Measurements from ENCODE around the gene CCKAR. TPM values are rescaled to one million over a fixed set of nuclear protein-coding genes. Genes with fewer than 3 reads are reported as not detected.

The CCKAR gene, protein sequence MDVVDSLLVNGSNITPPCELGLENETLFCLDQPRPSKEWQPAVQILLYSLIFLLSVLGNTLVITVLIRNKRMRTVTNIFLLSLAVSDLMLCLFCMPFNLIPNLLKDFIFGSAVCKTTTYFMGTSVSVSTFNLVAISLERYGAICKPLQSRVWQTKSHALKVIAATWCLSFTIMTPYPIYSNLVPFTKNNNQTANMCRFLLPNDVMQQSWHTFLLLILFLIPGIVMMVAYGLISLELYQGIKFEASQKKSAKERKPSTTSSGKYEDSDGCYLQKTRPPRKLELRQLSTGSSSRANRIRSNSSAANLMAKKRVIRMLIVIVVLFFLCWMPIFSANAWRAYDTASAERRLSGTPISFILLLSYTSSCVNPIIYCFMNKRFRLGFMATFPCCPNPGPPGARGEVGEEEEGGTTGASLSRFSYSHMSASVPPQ
- 1 to 10 TPM in 1 of 2 donors, not detected in 1; 1.2 TPM for total RNA-seq

GRCh38 chr4:26490111-26490959 is at the start of gene CCKAR:
Gene CCKAR, minus strand, starts transcription at chr4:26490484. Its CDS starts 217 bp downstream, at chr4:26490267.
- no peak within 1 kb of the TSS for H3K4me3 ChIP-seq
- H3K4me1 ChIP-seq (ENCODE audit: control insufficient read depth in 1 of 2, low read depth in 2 of 2): no peaks in the 10 kb centered on the region
- no peak within 1 kb of the TSS for H3K27ac ChIP-seq
- DNase-seq (ENCODE audit: low spot score) (no peak), ATAC-seq (ENCODE audit: insufficient number of reproducible peaks, low FRiP score, low read depth) (no peak)
- no peaks in the 10 kb centered on the region for H3K27me3 ChIP-seq (replicated peaks; ENCODE audit: insufficient read depth)
- TF ChIP-seq, protein P1, sequence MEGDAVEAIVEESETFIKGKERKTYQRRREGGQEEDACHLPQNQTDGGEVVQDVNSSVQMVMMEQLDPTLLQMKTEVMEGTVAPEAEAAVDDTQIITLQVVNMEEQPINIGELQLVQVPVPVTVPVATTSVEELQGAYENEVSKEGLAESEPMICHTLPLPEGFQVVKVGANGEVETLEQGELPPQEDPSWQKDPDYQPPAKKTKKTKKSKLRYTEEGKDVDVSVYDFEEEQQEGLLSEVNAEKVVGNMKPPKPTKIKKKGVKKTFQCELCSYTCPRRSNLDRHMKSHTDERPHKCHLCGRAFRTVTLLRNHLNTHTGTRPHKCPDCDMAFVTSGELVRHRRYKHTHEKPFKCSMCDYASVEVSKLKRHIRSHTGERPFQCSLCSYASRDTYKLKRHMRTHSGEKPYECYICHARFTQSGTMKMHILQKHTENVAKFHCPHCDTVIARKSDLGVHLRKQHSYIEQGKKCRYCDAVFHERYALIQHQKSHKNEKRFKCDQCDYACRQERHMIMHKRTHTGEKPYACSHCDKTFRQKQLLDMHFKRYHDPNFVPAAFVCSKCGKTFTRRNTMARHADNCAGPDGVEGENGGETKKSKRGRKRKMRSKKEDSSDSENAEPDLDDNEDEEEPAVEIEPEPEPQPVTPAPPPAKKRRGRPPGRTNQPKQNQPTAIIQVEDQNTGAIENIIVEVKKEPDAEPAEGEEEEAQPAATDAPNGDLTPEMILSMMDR (IDR thresholded peaks at IDR 0.05): no peak
- no peaks in the 10 kb centered on the region for H3K36me3 ChIP-seq
- no peaks in the 10 kb centered on the region for H3K9me3 ChIP-seq

- Histone ChIP-seq H3K4me3 (no peak overlapping the region), H3K27ac (no peak overlapping the region), H3K36me3 (no peaks in the 10 kb centered on the region), H3K9me3 (no peaks in the 10 kb centered on the region), H3K4me1 (ENCODE audit: control insufficient read depth in 1 of 2, low read depth in 2 of 2) (no peaks in the 10 kb centered on the region), H3K27me3 (replicated peaks; ENCODE audit: insufficient read depth) (no peaks in the 10 kb centered on the region)
- TF ChIP-seq, protein P1 (IDR thresholded peaks at IDR 0.05): no peak
- DNase-seq (ENCODE audit: low spot score): no peak
- no peak for ATAC-seq (ENCODE audit: insufficient number of reproducible peaks, low FRiP score, low read depth)
These were observed 43.4 kb upstream of the CCKAR start for GRCh38 chr4:26533685-26534084.

DNA sequence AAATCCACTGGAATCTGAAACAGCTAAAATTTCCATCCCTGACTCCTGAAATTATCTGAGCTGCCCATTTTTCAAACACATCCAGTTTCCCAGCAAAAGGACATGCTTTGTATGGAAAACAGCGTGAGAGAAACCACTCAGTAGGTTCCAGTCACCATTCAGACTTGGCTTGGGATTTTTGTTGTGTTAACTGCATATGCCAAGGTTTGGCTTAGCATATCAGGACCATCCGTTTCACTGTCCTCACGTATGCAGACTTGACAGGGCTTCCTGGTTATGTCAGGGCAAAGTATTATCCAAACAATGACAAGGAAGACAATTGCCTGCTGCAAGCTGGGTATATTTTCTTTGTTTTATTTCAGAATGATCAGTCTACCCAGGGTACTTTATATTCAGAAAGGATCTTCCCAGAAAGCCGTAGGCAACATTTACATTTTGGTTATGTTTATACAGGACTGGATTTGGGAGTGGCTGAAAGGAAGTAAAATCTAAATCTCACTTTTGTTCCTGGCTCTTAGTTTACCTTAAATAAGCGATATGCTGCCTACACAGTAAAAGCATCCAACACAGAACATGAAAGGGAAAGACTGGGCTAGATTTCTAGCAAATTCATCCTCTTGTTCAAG is 41.3 kb upstream of the CCKAR start:
- TF ChIP-seq, protein P1 (IDR thresholded peaks at IDR 0.05): no peak
- DNase-seq (ENCODE audit: low spot score): no peak
- no peaks in the 10 kb centered on the region for H3K27me3 ChIP-seq (replicated peaks; ENCODE audit: insufficient read depth)
- no peaks in the 10 kb centered on the region for H3K4me1 ChIP-seq (ENCODE audit: control insufficient read depth in 1 of 2, low read depth in 2 of 2)
- no peaks in the 10 kb centered on the region for H3K9me3 ChIP-seq
- no peak overlapping the region for H3K4me3 ChIP-seq
- ATAC-seq (ENCODE audit: insufficient number of reproducible peaks, low FRiP score, low read depth): no peak
- H3K36me3 ChIP-seq: no peaks in the 10 kb centered on the region
- H3K27ac ChIP-seq: no peak overlapping the region

GRCh38 chr4:26530099-26530498 is 39.8 kb upstream of the CCKAR start:
- TF ChIP-seq, protein P1 (IDR thresholded peaks at IDR 0.05): no peak
- H3K27ac ChIP-seq: no peak overlapping the region
- no peaks in the 10 kb centered on the region for H3K9me3 ChIP-seq
- no peaks in the 10 kb centered on the region for H3K4me1 ChIP-seq (ENCODE audit: control insufficient read depth in 1 of 2, low read depth in 2 of 2)
- DNase-seq (ENCODE audit: low spot score) (no peak), ATAC-seq (ENCODE audit: insufficient number of reproducible peaks, low FRiP score, low read depth) (no peak)
- no peaks in the 10 kb centered on the region for H3K36me3 ChIP-seq
- H3K4me3 ChIP-seq: no peak overlapping the region
- no peaks in the 10 kb centered on the region for H3K27me3 ChIP-seq (replicated peaks; ENCODE audit: insufficient read depth)

GRCh38 chr4:26529479-26529878 is 39.2 kb upstream of the CCKAR start:
- Histone ChIP-seq H3K4me3 (no peak overlapping the region), H3K27ac (no peak overlapping the region), H3K36me3 (no peaks in the 10 kb centered on the region), H3K27me3 (replicated peaks; ENCODE audit: insufficient read depth) (no peaks in the 10 kb centered on the region), H3K9me3 (no peaks in the 10 kb centered on the region), H3K4me1 (ENCODE audit: control insufficient read depth in 1 of 2, low read depth in 2 of 2) (no peaks in the 10 kb centered on the region)
- no peak for ATAC-seq (ENCODE audit: insufficient number of reproducible peaks, low FRiP score, low read depth)
- DNase-seq (ENCODE audit: low spot score): no peak
- TF ChIP-seq, protein P1 (IDR thresholded peaks at IDR 0.05): no peak
